Measurements from ENCODE around the gene CUTC. TPM values are rescaled to one million over a fixed set of nuclear protein-coding genes. Genes with fewer than 3 reads are reported as not detected.

CUTC gene
- total RNA-seq, 1 experiment from 2014 or later, result 15.0 TPM

DNA sequence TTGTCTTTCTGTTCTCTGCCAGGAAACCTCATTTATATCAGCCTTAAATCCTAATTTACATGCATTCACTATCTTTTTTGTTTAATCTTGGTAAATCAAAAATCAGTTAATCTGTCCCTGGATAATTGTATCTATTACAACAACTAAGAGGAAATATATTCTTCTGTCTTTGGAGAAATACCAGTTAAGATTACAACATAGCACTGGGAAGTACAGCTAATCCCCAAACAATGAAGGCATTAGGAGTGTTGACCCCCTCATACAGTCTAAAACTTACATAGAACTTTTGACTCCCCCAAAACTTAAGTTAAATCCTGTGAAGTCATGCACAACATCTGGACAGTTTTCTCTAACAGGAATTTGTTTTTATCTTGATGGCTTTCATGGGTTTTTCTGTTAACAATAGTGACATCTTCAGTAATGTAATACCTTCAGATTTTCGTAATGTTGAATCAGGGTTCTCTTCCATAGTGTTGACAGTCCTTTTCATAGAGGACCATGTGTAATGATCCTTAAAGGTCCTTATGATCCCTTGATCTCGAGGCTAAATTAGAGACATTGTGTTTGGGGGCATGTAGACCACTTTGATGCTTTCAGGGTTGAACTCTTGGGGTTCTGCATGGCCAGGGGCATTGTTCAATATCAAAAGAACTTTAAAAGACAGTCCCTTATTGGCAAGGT lies 26.3 kb downstream of the CUTC start:
- H3K4me1 Mint-ChIP-seq (ENCODE audit: insufficient read depth, unreplicated experiment), result peaks cover 8% of the 10 kb centered on the region
- intact Hi-C loops (cut with micrococcal nuclease), result no loop called here
- CTCF ChIA-PET, result no interaction called here
- no peaks in the 10 kb centered on the region for H3K9me3 Mint-ChIP-seq (ENCODE audit: unreplicated experiment)
- H3K27ac Mint-ChIP-seq (ENCODE audit: low read depth, unreplicated experiment), result no peak overlapping the region
- no peak for DNase-seq (ENCODE audit: unreplicated experiment)
- no peak overlapping the region for H3K4me3 Mint-ChIP-seq (ENCODE audit: unreplicated experiment)
- BruUV-seq (replicated peaks), result no TSS peak
- POLR2A ChIA-PET, result interaction anchor here (0.8 to 1.1 kb wide), 3 partner anchors 9 to 19 kb away, joined by 3 to 4 read pairs (median 3); no protein-coding TSS in a partner anchor
- no peaks in the 10 kb centered on the region for H3K27me3 Mint-ChIP-seq (ENCODE audit: insufficient read depth, unreplicated experiment)
- TF ChIP-seq, protein P1, sequence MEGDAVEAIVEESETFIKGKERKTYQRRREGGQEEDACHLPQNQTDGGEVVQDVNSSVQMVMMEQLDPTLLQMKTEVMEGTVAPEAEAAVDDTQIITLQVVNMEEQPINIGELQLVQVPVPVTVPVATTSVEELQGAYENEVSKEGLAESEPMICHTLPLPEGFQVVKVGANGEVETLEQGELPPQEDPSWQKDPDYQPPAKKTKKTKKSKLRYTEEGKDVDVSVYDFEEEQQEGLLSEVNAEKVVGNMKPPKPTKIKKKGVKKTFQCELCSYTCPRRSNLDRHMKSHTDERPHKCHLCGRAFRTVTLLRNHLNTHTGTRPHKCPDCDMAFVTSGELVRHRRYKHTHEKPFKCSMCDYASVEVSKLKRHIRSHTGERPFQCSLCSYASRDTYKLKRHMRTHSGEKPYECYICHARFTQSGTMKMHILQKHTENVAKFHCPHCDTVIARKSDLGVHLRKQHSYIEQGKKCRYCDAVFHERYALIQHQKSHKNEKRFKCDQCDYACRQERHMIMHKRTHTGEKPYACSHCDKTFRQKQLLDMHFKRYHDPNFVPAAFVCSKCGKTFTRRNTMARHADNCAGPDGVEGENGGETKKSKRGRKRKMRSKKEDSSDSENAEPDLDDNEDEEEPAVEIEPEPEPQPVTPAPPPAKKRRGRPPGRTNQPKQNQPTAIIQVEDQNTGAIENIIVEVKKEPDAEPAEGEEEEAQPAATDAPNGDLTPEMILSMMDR (IDR thresholded peaks at IDR 0.05; ENCODE audit: unreplicated experiment), result no peak
- H3K36me3 Mint-ChIP-seq (ENCODE audit: insufficient read depth, unreplicated experiment), result peaks cover 83% of the 10 kb centered on the region

DNA sequence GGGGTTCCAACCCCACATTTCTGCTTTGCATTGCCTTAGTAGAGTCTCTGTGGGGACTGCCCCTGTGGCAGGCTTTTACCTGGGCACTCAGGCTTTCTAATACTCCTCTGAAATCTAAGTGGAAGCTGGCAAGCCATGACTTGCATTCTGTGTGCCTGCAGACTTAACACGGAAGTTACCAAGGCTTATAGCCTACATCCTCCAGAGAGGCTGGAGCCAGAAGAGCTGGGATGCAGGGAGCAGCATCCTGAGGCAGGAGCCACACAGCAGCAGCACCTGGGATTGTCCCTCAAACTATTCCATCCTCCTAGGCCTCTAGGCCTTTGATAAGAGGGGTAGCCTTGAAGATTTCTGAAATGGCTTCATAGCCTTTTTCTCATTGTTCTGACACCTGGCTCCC lies 28.3 kb downstream of the CUTC start:
- intact Hi-C loops (cut with micrococcal nuclease), result no loop called here
- BruUV-seq (replicated peaks), result no TSS peak
- no peaks in the 10 kb centered on the region for H3K9me3 Mint-ChIP-seq (ENCODE audit: unreplicated experiment)
- peak; percentile 41 for DNase-seq (ENCODE audit: unreplicated experiment)
- CTCF ChIA-PET, result interaction anchor here (0.6 to 0.7 kb wide), 2 partner anchors 70 to 330 kb away, joined by 3 read pairs; no protein-coding TSS in a partner anchor
- H3K4me3 Mint-ChIP-seq (ENCODE audit: unreplicated experiment), result no peak overlapping the region
- no peaks in the 10 kb centered on the region for H3K27me3 Mint-ChIP-seq (ENCODE audit: insufficient read depth, unreplicated experiment)
- POLR2A ChIA-PET, result interaction anchor here (1.1 to 1.2 kb wide), 2 partner anchors 8 to 15 kb away, joined by 3 to 4 read pairs; no protein-coding TSS in a partner anchor
- H3K4me1 Mint-ChIP-seq (ENCODE audit: insufficient read depth, unreplicated experiment), result peaks cover 8% of the 10 kb centered on the region
- peak overlapping the region; percentile 39 for H3K27ac Mint-ChIP-seq (ENCODE audit: low read depth, unreplicated experiment)
- TF ChIP-seq, protein P1 (IDR thresholded peaks at IDR 0.05; ENCODE audit: unreplicated experiment), result no peak
- peaks cover 63% of the 10 kb centered on the region for H3K36me3 Mint-ChIP-seq (ENCODE audit: insufficient read depth, unreplicated experiment)

DNA sequence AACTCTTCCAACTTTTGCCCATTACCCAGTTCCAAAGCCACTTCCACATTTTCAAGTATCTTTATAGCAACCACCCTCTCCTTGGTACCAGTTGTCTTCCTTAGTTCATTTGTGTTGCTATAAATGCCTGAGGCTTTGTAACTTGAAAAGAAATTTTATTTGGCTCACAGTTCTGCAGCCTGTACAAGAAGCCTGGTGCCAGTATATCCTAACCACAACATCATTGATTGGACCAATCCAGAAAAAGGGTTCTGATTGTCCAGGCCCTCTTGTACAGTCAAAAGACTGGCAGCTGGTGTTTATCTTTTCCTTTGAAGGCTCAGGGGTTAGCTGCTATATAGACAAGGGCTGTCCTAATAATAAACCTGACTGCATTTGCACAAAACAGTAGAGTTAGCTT lies 29.3 kb downstream of the CUTC start:
- ChIA-PET POLR2A (no interaction called here), CTCF (interaction anchor here (0.7 kb wide), 1 partner anchor 58 kb away, joined by 4 read pairs; no protein-coding TSS in a partner anchor)
- DNase-seq (ENCODE audit: unreplicated experiment), result no peak
- BruUV-seq (replicated peaks), result no TSS peak
- peak overlapping the region; percentile 39 for H3K27ac Mint-ChIP-seq (ENCODE audit: low read depth, unreplicated experiment)
- H3K27me3 Mint-ChIP-seq (ENCODE audit: insufficient read depth, unreplicated experiment), result no peaks in the 10 kb centered on the region
- TF ChIP-seq, protein P1 (IDR thresholded peaks at IDR 0.05; ENCODE audit: unreplicated experiment), result no peak
- peaks cover 53% of the 10 kb centered on the region for H3K36me3 Mint-ChIP-seq (ENCODE audit: insufficient read depth, unreplicated experiment)
- no peaks in the 10 kb centered on the region for H3K9me3 Mint-ChIP-seq (ENCODE audit: unreplicated experiment)
- no peak overlapping the region for H3K4me3 Mint-ChIP-seq (ENCODE audit: unreplicated experiment)
- intact Hi-C loops (cut with micrococcal nuclease), result no loop called here
- H3K4me1 Mint-ChIP-seq (ENCODE audit: insufficient read depth, unreplicated experiment), result peaks cover 8% of the 10 kb centered on the region

DNA sequence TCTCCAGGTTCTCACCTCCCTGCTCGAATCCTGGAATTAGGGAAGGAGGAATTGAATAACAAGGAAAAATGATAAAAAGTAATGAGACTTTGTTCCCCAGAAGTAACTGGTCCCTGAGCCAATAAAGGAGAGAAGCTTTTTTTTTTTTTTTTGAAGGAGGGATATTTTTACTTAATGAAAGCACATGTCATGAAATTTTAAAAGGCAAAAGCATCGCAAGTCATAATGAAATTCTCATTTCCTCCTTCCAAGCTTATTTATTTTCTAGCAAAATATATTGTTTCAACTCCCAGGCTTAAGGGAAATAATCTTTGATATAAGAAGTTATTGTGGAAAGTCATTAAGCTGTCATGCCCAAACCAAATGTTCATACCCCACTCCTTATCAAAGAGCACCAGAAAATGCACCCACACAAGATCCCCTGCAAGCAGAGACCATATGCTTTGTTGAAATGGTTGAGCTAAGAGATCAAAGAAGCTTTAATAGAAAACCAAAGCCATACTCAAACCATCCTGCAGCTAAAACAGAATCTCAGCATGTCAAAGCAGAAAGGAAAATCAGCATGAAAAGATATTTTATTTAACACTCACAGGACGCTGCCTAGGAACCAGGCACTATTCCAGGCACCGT lies 33.8 kb downstream of the CUTC start:
- DNase-seq (ENCODE audit: unreplicated experiment), result no peak

More for the DNA sequence above, 33.8 kb downstream of the CUTC start:
- BruUV-seq (replicated peaks), result no TSS peak
- TF ChIP-seq, protein P1 (IDR thresholded peaks at IDR 0.05; ENCODE audit: unreplicated experiment), result no peak
- Mint-ChIP-seq H3K36me3 (ENCODE audit: insufficient read depth, unreplicated experiment) (peaks cover 14% of the 10 kb centered on the region), H3K27me3 (ENCODE audit: insufficient read depth, unreplicated experiment) (no peaks in the 10 kb centered on the region), H3K4me1 (ENCODE audit: insufficient read depth, unreplicated experiment) (peaks cover 7% of the 10 kb centered on the region), H3K27ac (ENCODE audit: low read depth, unreplicated experiment) (no peak overlapping the region), H3K4me3 (ENCODE audit: unreplicated experiment) (no peak overlapping the region), H3K9me3 (ENCODE audit: unreplicated experiment) (no peaks in the 10 kb centered on the region)
- intact Hi-C loops (cut with micrococcal nuclease), result no loop called here
- ChIA-PET CTCF (interaction anchor here (0.6 to 1.5 kb wide), 2 partner anchors 29 to 80 kb away, joined by 4 to 5 read pairs; no protein-coding TSS in a partner anchor), POLR2A (interaction anchor here (0.8 to 2.4 kb wide), 3 partner anchors 11 to 23 kb away, joined by 4 to 6 read pairs (median 6); no protein-coding TSS in a partner anchor)

All from MCF 10A (cell line).